CD4-positive, alpha-beta T cell treated with Interleukin-15 for 4 hours (primary cell): ENCODE measurements around the gene DRC7.
"Not testable (repeated sequence)": the region's sequence is repeated elsewhere in the genome, so short reads cannot be mapped to it uniquely, and the experiment has no call there.

Experiments
- DNase-seq: peaks from one replicate; pipeline ENCODE4 v3.0.0-alpha.2; 2020; ENCODE audit warnings: low spot score

Gene DRC7

GRCh38 chr16:57660715-57661463 lies 33.7 kb upstream of the DRC7 start:
- no peak for DNase-seq

- no peak for DNase-seq
Observed at GRCh38 chr16:57661510-57661909, 33.1 kb upstream of the DRC7 start.

GRCh38 chr16:57661936-57662906 lies 32.4 kb upstream of the DRC7 start:
- no peak for DNase-seq

- no peak for DNase-seq
Observed at GRCh38 chr16:57663436-57663835, 31.2 kb upstream of the DRC7 start.

GRCh38 chr16:57663917-57664661 lies 30.5 kb upstream of the DRC7 start:
- DNase-seq: no peak

GRCh38 chr16:57664662-57665025 lies 30.0 kb upstream of the DRC7 start:
- DNase-seq: no peak

GRCh38 chr16:57665541-57665940 lies 29.1 kb upstream of the DRC7 start:
- DNase-seq: no peak

- no peak for DNase-seq
Observed at GRCh38 chr16:57666353-57667047, 28.1 kb upstream of the DRC7 start.

- no peak for DNase-seq
Observed at GRCh38 chr16:57667048-57667525, 27.5 kb upstream of the DRC7 start.

GRCh38 chr16:57667526-57668262 lies 26.9 kb upstream of the DRC7 start:
- DNase-seq: no peak

- no peak for DNase-seq
Observed at GRCh38 chr16:57668263-57668571, 26.4 kb upstream of the DRC7 start, which contains the start of gene ADGRG3. Gene ADGRG3, plus strand, starts transcription at chr16:57668306. Its CDS starts 42 bp downstream, at chr16:57668348.

- DNase-seq: no peak
Observed at GRCh38 chr16:57668630-57669475, 25.8 kb upstream of the DRC7 start.

- DNase-seq: no peak
Observed at GRCh38 chr16:57669476-57670162, 25.0 kb upstream of the DRC7 start.

- DNase-seq: no peak
Observed at GRCh38 chr16:57670196-57670595, 24.4 kb upstream of the DRC7 start.

GRCh38 chr16:57671451-57671850 lies 23.2 kb upstream of the DRC7 start:
- DNase-seq: not testable (repeated sequence)

GRCh38 chr16:57672416-57672815 lies 22.2 kb upstream of the DRC7 start:
- DNase-seq: no peak

GRCh38 chr16:57672824-57673223 lies 21.8 kb upstream of the DRC7 start:
- DNase-seq: no peak

- no peak for DNase-seq
Observed at GRCh38 chr16:57675741-57676551, 18.7 kb upstream of the DRC7 start.
